GM12891 (cell line): ENCODE results near the gene KLRC2.

Experiments used
- PAX5 ChIP-seq: IDR thresholded peaks from 2 replicates; pipeline ENCODE4 v1.6.1; 2011; ENCODE audit warnings: low read length, moderate library complexity, mild to moderate bottlenecking; ENCODE audit not compliant: insufficient read depth, severe bottlenecking
- POLR2A ChIP-seq: IDR thresholded peaks from 2 replicates; pipeline ENCODE4 v1.6.1; 2011; ENCODE audit warnings: low read depth, low read length, control low read depth
- POLR2AphosphoS5 ChIP-seq: IDR thresholded peaks from 2 replicates; pipeline ENCODE4 v1.6.1; 2011; ENCODE audit warnings: low read depth, low read length, control low read depth

DNA sequence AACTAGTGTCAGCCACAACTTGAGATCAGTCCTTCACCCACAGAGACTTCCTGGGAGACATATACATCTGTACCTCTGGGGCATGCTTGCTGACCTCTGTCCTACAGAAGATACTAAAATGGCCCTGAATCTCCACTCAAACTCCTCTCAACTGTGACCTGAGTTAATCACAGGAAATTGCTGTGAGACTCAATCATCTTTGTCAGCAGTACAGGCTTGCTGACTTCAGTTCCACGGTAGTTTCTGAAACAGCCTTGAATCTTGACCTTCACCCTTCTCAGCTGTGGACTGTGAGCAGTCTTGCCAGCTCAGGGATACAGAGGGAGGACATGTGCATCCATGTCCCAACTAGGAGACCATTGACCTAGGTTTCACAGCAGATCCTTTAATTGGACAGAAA, 18.7 kb upstream of the KLRC2 start:
- TF ChIP-seq POLR2AphosphoS5 (no peak), PAX5 (no peak), POLR2A (no peak)
